Measurements from ENCODE around the gene NHERF1. TPM values are rescaled to one million over a fixed set of nuclear protein-coding genes. Genes with fewer than 3 reads are reported as not detected.

The NHERF1 gene
- total and polyA plus RNA-seq, 2 of the 4 experiments (the other 2 are of a cell fraction), result 3.8 to 11.8 TPM

DNA sequence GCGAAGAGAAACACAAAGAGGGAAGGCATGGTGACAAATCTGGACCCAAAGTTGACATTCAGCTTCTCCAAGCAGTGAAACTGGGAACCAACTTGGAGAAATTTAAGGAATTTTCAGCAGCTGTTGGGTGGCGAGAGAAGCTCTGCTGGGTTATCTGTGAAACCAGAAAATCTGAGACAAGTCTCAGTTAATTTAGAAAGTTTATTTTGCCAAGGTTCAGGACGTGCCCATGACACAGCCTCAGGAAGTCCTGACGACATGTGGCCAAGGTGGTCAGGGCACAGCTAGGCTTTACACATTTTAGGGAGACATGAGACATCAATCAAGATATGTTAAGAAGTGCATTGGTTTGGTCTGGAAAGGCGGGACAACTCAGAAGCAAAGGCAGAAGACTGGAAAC, 24.5 kb upstream of the NHERF1 start:
- BruUV-seq (replicated peaks), result no TSS peak

More for the DNA sequence above, 24.5 kb upstream of the NHERF1 start:
- Histone ChIP-seq H2AK9ac (replicated peaks; ENCODE audit: low read depth, low read length, poor library complexity) (no peak overlapping the region), H2BK120ac (ENCODE audit: low read depth, low read length) (no peak overlapping the region), H3K9me3 (ENCODE audit: control insufficient read depth, insufficient read depth, low read length) (peaks cover under 1% of the 10 kb centered on the region; the same call in 1 of the 2 replicates), H3K18ac (ENCODE audit: low read depth, low read length) (no peak overlapping the region), H3K56ac (ENCODE audit: extremely low read depth, insufficient read depth, low read length) (no peak overlapping the region), H3K9ac (ENCODE audit: low read depth, low read length) (no peak overlapping the region), H3K4me1 (ENCODE audit: control insufficient read depth, insufficient read depth, low read length) (no peaks in the 10 kb centered on the region), H3K14ac (replicated peaks; ENCODE audit: low read depth, low read length) (no peak overlapping the region), H3K27ac (ENCODE audit: insufficient read depth, low read length) (no peak overlapping the region), H2BK5ac (ENCODE audit: low read depth, low read length, poor library complexity, severe bottlenecking) (no peak overlapping the region), H4K8ac (ENCODE audit: low read depth in 2 of 2, low read length in 2 of 2) (no peak overlapping the region), H2BK20ac (ENCODE audit: low read depth, low read length) (no peak overlapping the region), H4K91ac (ENCODE audit: insufficient read depth, low read depth, low read length) (no peak overlapping the region), H3K4me2 (ENCODE audit: low read depth, low read length) (no peak overlapping the region), H3K36me3 (ENCODE audit: control insufficient read depth, insufficient read depth, low read length) (no peaks in the 10 kb centered on the region), H3K4me3 (ENCODE audit: insufficient read depth, low read depth, low read length) (no peak overlapping the region), H2AFZ (replicated peaks; ENCODE audit: low read length, poor library complexity) (no peak overlapping the region), H3K23ac (ENCODE audit: low read depth, low read length) (no peak overlapping the region), H3K79me1 (ENCODE audit: low read depth in 1 of 2, low read length in 2 of 2) (no peaks in the 10 kb centered on the region), H3K27me3 (ENCODE audit: control insufficient read depth, insufficient read depth, low read length) (no peaks in the 10 kb centered on the region; the same call in 1 of the 2 replicates), H2BK15ac (ENCODE audit: low read depth, low read length) (no peak overlapping the region), H3K9me1 (ENCODE audit: insufficient read depth, low read length) (no peaks in the 10 kb centered on the region), H3K4ac (ENCODE audit: low read depth, low read length) (no peak overlapping the region), H4K5ac (ENCODE audit: low read depth, low read length) (no peak overlapping the region), H4K20me1 (ENCODE audit: insufficient read depth, low read length) (no peaks in the 10 kb centered on the region), H2AK5ac (ENCODE audit: low read depth, low read length) (no peak overlapping the region)
- DNase-seq (no peak), ATAC-seq (ENCODE audit: low read depth) (no peak)
- ChIA-PET POLR2A (ENCODE audit: unreplicated experiment) (no interaction called here), CTCF (no interaction called here)
- in situ Hi-C loops (cut with MboI; ENCODE audit: low sequenced_read_pairs), result no loop called here
- dilution Hi-C loops (cut with HindIII; ENCODE audit: low sequenced_read_pairs, unreplicated experiment), result no loop called here
- TF ChIP-seq, protein P1, sequence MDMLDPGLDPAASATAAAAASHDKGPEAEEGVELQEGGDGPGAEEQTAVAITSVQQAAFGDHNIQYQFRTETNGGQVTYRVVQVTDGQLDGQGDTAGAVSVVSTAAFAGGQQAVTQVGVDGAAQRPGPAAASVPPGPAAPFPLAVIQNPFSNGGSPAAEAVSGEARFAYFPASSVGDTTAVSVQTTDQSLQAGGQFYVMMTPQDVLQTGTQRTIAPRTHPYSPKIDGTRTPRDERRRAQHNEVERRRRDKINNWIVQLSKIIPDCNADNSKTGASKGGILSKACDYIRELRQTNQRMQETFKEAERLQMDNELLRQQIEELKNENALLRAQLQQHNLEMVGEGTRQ (IDR thresholded peaks at IDR 0.05; ENCODE audit: low read depth, low read length), result no peak
- WGBS, 2 experiments (ENCODE audit: extremely low coverage in 2 of 2, insufficient read length in 1 of 2), result 48% methylated on average over 3 of the region's 5 CpGs; no CpG with 5 or more reads in 1 of the 2 experiments
- intact Hi-C loops (cut with micrococcal nuclease), result no loop called here
